Natural killer cell (primary cell): ENCODE measurements around the gene HTRA1. TPM values are rescaled to one million over a fixed set of nuclear protein-coding genes. Genes with fewer than 3 reads are reported as not detected.

Experiments
- ATAC-seq, 3 donors: fragments of 150-1000 bp in 2 of 3; fragments of 200-7000 bp in 1 of 3; cut with Tn5 transposase; 1 replicate in 1 of 3; 2 replicates in 2 of 3; pipeline ENCODE4 v1.10.0; 2021; ENCODE audit warnings: mild to moderate bottlenecking in 2 of 3, moderate library complexity in 2 of 3
- DNase-seq, 2 donors: peaks; one replicate each; pipeline versions ENCODE4 v3.0.0 to v3.0.0-alpha.2; 2013 to 2021; ENCODE audit warnings: mixed read lengths in 1 of 2
- H3K27ac ChIP-seq: one replicate; pipeline ENCODE4 v1.5.1; 2013; ENCODE audit warnings: mild to moderate bottlenecking, low read length
- H3K27me3 ChIP-seq: one replicate; pipeline ENCODE4 v1.6.1; 2013; ENCODE audit warnings: low read length; ENCODE audit not compliant: control insufficient read depth, insufficient read depth
- H3K36me3 ChIP-seq: one replicate; pipeline ENCODE4 v1.6.1; 2013; ENCODE audit warnings: low read length; ENCODE audit not compliant: control insufficient read depth, insufficient read depth
- H3K4me1 ChIP-seq: one replicate; pipeline ENCODE4 v1.6.1; 2013; ENCODE audit warnings: low read length; ENCODE audit not compliant: control insufficient read depth, insufficient read depth
- H3K4me3 ChIP-seq: one replicate; pipeline ENCODE4 v1.5.1; 2013; ENCODE audit warnings: low read length
- H3K9me3 ChIP-seq: one replicate; pipeline ENCODE4 v1.6.1; 2013; ENCODE audit warnings: low read length; ENCODE audit not compliant: control insufficient read depth, insufficient read depth
- H3K27ac Mint-ChIP-seq, 2 donors: one replicate each; pipeline ENCODE4 v1.8.0; 2022; ENCODE audit warnings: mild to moderate bottlenecking in 2 of 2, mixed read lengths in 2 of 2, moderate library complexity in 1 of 2
- H3K27me3 Mint-ChIP-seq, 2 donors: one replicate each; pipeline ENCODE4 v1.8.0; 2022; ENCODE audit warnings: low read depth in 2 of 2, mixed read lengths in 2 of 2
- H3K36me3 Mint-ChIP-seq: one replicate; pipeline ENCODE4 v1.8.0; 2022; ENCODE audit warnings: mixed read lengths
- H3K4me1 Mint-ChIP-seq, 2 donors: one replicate each; pipeline ENCODE4 v1.8.0; 2022; ENCODE audit warnings: mixed read lengths in 2 of 2
- H3K4me3 Mint-ChIP-seq: one replicate; pipeline ENCODE4 v1.8.0; 2022; ENCODE audit warnings: mild to moderate bottlenecking, moderate library complexity, mixed read lengths
- H3K9me3 Mint-ChIP-seq, 2 donors: one replicate each; pipeline ENCODE4 v1.8.0; 2022; ENCODE audit warnings: mixed read lengths in 2 of 2
- CTCF ChIP-seq: fragments of 200-600 bp; IDR thresholded peaks from one replicate; pipeline ENCODE4 v1.8.0; 2022; ENCODE audit warnings: antibody characterized with exemption
- WGBS: methylation state at CpG from one replicate; pipeline ENCODE4 v1.1.7; 2013; ENCODE audit warnings: missing lambda C conversion rate; ENCODE audit not compliant: insufficient coverage; 5-methylcytosine and 5-hydroxymethylcytosine counted together
- intact Hi-C: fragments of 100-400 bp; cut with micrococcal nuclease; formaldehyde crosslinking; loops from one replicate; pipeline ENCODE4 v1.14.2; 2022
- total RNA-seq, 4 donors: library from RNA; stranded (reverse); fragments of 120-200 nt in 1 of 4; gene quantifications; one replicate each; pipeline versions ENCODE4 v1.2.3 to v1.2.4, GENCODE V29; 2013 to 2022

Gene HTRA1
- total RNA-seq, 3 donors from 2014 or later (not counting 1 experiment from before 2014, with no cell fraction given), result not detected

GRCh38 chr10:122421742-122422141 is 39.6 kb upstream of the HTRA1 start:
- Mint-ChIP-seq H3K36me3 (peaks cover 9% of the 10 kb centered on the region), H3K27me3 (no peaks in the 10 kb centered on the region), H3K27ac (peak overlapping the region; percentile 83 to 96), H3K4me3 (peak overlapping the region; percentile 81), H3K9me3 (no peaks in the 10 kb centered on the region), H3K4me1 (peaks cover 66 to 73% of the 10 kb centered on the region in 2 donors)
- DNase-seq (peak in 1 of 2 donors; percentile 18), ATAC-seq (no peak)
- Histone ChIP-seq H3K9me3 (no peaks in the 10 kb centered on the region), H3K27ac (peak overlapping the region; percentile 60), H3K4me1 (peaks cover 36% of the 10 kb centered on the region), H3K4me3 (no peak overlapping the region), H3K27me3 (no peaks in the 10 kb centered on the region), H3K36me3 (peaks cover 4% of the 10 kb centered on the region)
- intact Hi-C loops, result loop anchor here (1.0 kb wide), 1 partner anchor 46 kb away; no protein-coding TSS in a partner anchor
- TF ChIP-seq CTCF, result no peak

- no peak for TF ChIP-seq CTCF
- ATAC-seq (peak; percentile 85 to 98 (median 94)), DNase-seq (peak; percentile 44 to 62)
- H3K9me3 Mint-ChIP-seq, result no peaks in the 10 kb centered on the region
- peaks cover 69 to 78% of the 10 kb centered on the region in 2 donors for H3K4me1 Mint-ChIP-seq
- peaks cover 31% of the 10 kb centered on the region for H3K4me1 ChIP-seq
- H3K4me3 Mint-ChIP-seq, result peak overlapping the region; percentile 81
- WGBS, result 14% methylated on average over 4 of the region's 5 CpGs
- no peaks in the 10 kb centered on the region for H3K27me3 Mint-ChIP-seq
- no peaks in the 10 kb centered on the region for H3K27me3 ChIP-seq
- H3K27ac ChIP-seq, result peak overlapping the region; percentile 60
- intact Hi-C loops, result loop anchor here (1.0 kb wide), 1 partner anchor 47 kb away; no protein-coding TSS in a partner anchor
- no peaks in the 10 kb centered on the region for H3K9me3 ChIP-seq
- peaks cover 10% of the 10 kb centered on the region for H3K36me3 ChIP-seq
- peak overlapping the region; percentile 83 to 96 for H3K27ac Mint-ChIP-seq
- H3K4me3 ChIP-seq, result no peak overlapping the region
- H3K36me3 Mint-ChIP-seq, result peaks cover 15% of the 10 kb centered on the region
Measured at GRCh38 chr10:122422266-122422989, 38.9 kb upstream of the HTRA1 start.

- 100% methylated on average over 2 of the region's 2 CpGs for WGBS
- Histone ChIP-seq H3K36me3 (peaks cover 22% of the 10 kb centered on the region), H3K27ac (peak overlapping the region; percentile 60), H3K27me3 (no peaks in the 10 kb centered on the region), H3K4me3 (no peak overlapping the region), H3K9me3 (no peaks in the 10 kb centered on the region), H3K4me1 (peaks cover 25% of the 10 kb centered on the region)
- Mint-ChIP-seq H3K4me3 (peak overlapping the region; percentile 72), H3K9me3 (no peaks in the 10 kb centered on the region), H3K4me1 (peaks cover 59 to 70% of the 10 kb centered on the region in 2 donors), H3K36me3 (peaks cover 15% of the 10 kb centered on the region), H3K27me3 (no peaks in the 10 kb centered on the region), H3K27ac (peak overlapping the region; percentile 83 to 96)
- DNase-seq (no peak), ATAC-seq (no peak)
- TF ChIP-seq CTCF, result no peak
- intact Hi-C loops, result no loop called here
Measured at GRCh38 chr10:122424059-122424458, 37.3 kb upstream of the HTRA1 start.
